CD14-positive monocyte (primary cell): ENCODE measurements around the gene THRB. TPM values are rescaled to one million over a fixed set of nuclear protein-coding genes. Genes with fewer than 3 reads are reported as not detected.

Experiments used
- DNase-seq, 3 donors: peaks; one replicate each; pipeline ENCODE4 v3.0.0-alpha.2; 2011 to 2022
- H2AFZ ChIP-seq: 2 replicates; pipeline ENCODE4 v1.6.0; 2012; ENCODE audit warnings: mild to moderate bottlenecking, low read depth, low read length, inconsistent platforms; ENCODE audit not compliant: insufficient read depth, poor library complexity, severe bottlenecking
- H3K27ac ChIP-seq, 2 donors: 1 replicate in 1 of 2; 2 replicates in 1 of 2; pipeline ENCODE4 v1.5.1; 2012 to 2013; ENCODE audit warnings: low read length in 2 of 2, control low read depth in 1 of 2, inconsistent platforms in 1 of 2, low read depth in 1 of 2, mild to moderate bottlenecking in 1 of 2
- H3K27me3 ChIP-seq, 2 donors: one replicate each; pipeline versions ENCODE4 v1.6.0 to v1.6.1; 2011 to 2013; ENCODE audit warnings: low read length in 2 of 2; ENCODE audit not compliant: control insufficient read depth in 2 of 2, insufficient read depth in 2 of 2
- H3K36me3 ChIP-seq, 2 donors: replicated peaks in 1 of 2; 1 replicate in 1 of 2; 2 replicates in 1 of 2; pipeline versions ENCODE4 v1.5.1 to v1.6.1; 2012 to 2013; ENCODE audit warnings: low read length in 2 of 2, control low read depth in 1 of 2, inconsistent platforms in 1 of 2, mild to moderate bottlenecking in 1 of 2; ENCODE audit not compliant: insufficient read depth in 2 of 2, control insufficient read depth in 1 of 2
- H3K4me1 ChIP-seq, 2 donors: 1 replicate in 1 of 2; 2 replicates in 1 of 2; pipeline versions ENCODE4 v1.5.1 to v1.6.1; 2012 to 2013; ENCODE audit warnings: low read length in 2 of 2, control low read depth in 1 of 2, inconsistent platforms in 1 of 2, mild to moderate bottlenecking in 1 of 2, moderate library complexity in 1 of 2; ENCODE audit not compliant: insufficient read depth in 2 of 2, control insufficient read depth in 1 of 2
- H3K4me2 ChIP-seq: replicated peaks from 2 replicates; pipeline ENCODE3; 2012; ENCODE audit warnings: low read length, moderate library complexity, mild to moderate bottlenecking; ENCODE audit not compliant: poor library complexity, severe bottlenecking; ENCODE audit errors: extremely low read depth
- H3K4me3 ChIP-seq, 3 experiments: fragments of 200-600 bp in 1 of 3; sonication (generic) in 1 of 3; replicated peaks in 1 of 3; 1 replicate in 2 of 3; 2 replicates in 1 of 3; pipeline ENCODE4 v1.5.1; 2011 to 2013; ENCODE audit warnings: low read length in 3 of 3, mild to moderate bottlenecking in 3 of 3, control low read depth in 2 of 3, low read depth in 2 of 3, inconsistent platforms in 1 of 3, moderate library complexity in 1 of 3
- H3K79me2 ChIP-seq: 2 replicates; pipeline ENCODE4 v1.6.0; 2012; ENCODE audit warnings: mild to moderate bottlenecking, control low read depth, inconsistent platforms, low read length, moderate library complexity; ENCODE audit not compliant: insufficient read depth
- H3K9ac ChIP-seq: 2 replicates; pipeline ENCODE4 v1.6.0; 2017; ENCODE audit warnings: low read length, mild to moderate bottlenecking; ENCODE audit not compliant: insufficient read depth, poor library complexity, severe bottlenecking
- H3K9me3 ChIP-seq, 2 donors: replicated peaks in 1 of 2; 1 replicate in 1 of 2; 2 replicates in 1 of 2; pipeline versions ENCODE4 v1.5.1 to v1.6.1; 2012 to 2013; ENCODE audit warnings: low read length in 2 of 2, control low read depth in 1 of 2; ENCODE audit not compliant: control insufficient read depth in 1 of 2, insufficient read depth in 1 of 2
- H4K20me1 ChIP-seq: 2 replicates; pipeline ENCODE4 v1.6.0; 2012; ENCODE audit warnings: mild to moderate bottlenecking, low read length, control low read depth, moderate library complexity; ENCODE audit not compliant: insufficient read depth
- H3K27ac Mint-ChIP-seq, 7 donors: one replicate each; pipeline ENCODE4 v1.8.0; 2020; ENCODE audit warnings: mild to moderate bottlenecking in 7 of 7, mixed read lengths in 7 of 7, moderate library complexity in 6 of 7, inconsistent platforms in 2 of 7
- H3K27me3 Mint-ChIP-seq, 3 donors: one replicate each; pipeline ENCODE4 v1.8.0; 2021 to 2022; ENCODE audit warnings: low read depth in 3 of 3, mild to moderate bottlenecking in 3 of 3, mixed read lengths in 3 of 3, moderate library complexity in 3 of 3, inconsistent platforms in 1 of 3
- H3K36me3 Mint-ChIP-seq, 2 donors: one replicate each; pipeline ENCODE4 v1.8.0; 2020; ENCODE audit warnings: mixed read lengths in 2 of 2, inconsistent platforms in 1 of 2, mild to moderate bottlenecking in 1 of 2
- H3K4me1 Mint-ChIP-seq: one replicate; pipeline ENCODE4 v1.8.0; 2020; ENCODE audit warnings: mild to moderate bottlenecking, mixed read lengths
- H3K4me3 Mint-ChIP-seq, 2 donors: one replicate each; pipeline ENCODE4 v1.8.0; 2020; ENCODE audit warnings: mild to moderate bottlenecking in 2 of 2, mixed read lengths in 2 of 2, moderate library complexity in 1 of 2
- H3K9me3 Mint-ChIP-seq, 7 donors: one replicate each; pipeline ENCODE4 v1.8.0; 2020 to 2022; ENCODE audit warnings: mixed read lengths in 7 of 7, mild to moderate bottlenecking in 6 of 7, moderate library complexity in 6 of 7, inconsistent platforms in 2 of 7
- WGBS: methylation state at CpG from one replicate; pipeline ENCODE4 v1.1.5; 2013; ENCODE audit warnings: missing lambda C conversion rate; ENCODE audit not compliant: insufficient coverage; 5-methylcytosine and 5-hydroxymethylcytosine counted together
- intact Hi-C, 2 donors: fragments of 100-400 bp; cut with micrococcal nuclease; formaldehyde crosslinking; loops; one replicate each; pipeline versions ENCODE4 v1.15.0 to v1.15.1; 2023
- polyA plus RNA-seq, 3 donors: library from polyadenylated mRNA; depleted of rRNA in 1 of 3; unstranded in 2 of 3; stranded (reverse) in 1 of 3; fragments of 300-500 nt in 2 of 3; fragments of >200 nt in 1 of 3; fragmentation: Illumina TruSeq in 2 of 3; gene quantifications; 1 replicate in 2 of 3; 2 replicates in 1 of 3; pipeline ENCODE4 v1.2.3, GENCODE V29; 2012 to 2021
- TF ChIP-seq, protein P1 (sequence below): fragments of 200-600 bp; IDR thresholded peaks from one replicate; pipeline ENCODE4 v1.8.0; 2022; ENCODE audit warnings: antibody characterized with exemption, mild to moderate bottlenecking

The THRB gene
- polyA plus RNA-seq, 3 donors = 0.05 TPM; not detected in 2

DNA sequence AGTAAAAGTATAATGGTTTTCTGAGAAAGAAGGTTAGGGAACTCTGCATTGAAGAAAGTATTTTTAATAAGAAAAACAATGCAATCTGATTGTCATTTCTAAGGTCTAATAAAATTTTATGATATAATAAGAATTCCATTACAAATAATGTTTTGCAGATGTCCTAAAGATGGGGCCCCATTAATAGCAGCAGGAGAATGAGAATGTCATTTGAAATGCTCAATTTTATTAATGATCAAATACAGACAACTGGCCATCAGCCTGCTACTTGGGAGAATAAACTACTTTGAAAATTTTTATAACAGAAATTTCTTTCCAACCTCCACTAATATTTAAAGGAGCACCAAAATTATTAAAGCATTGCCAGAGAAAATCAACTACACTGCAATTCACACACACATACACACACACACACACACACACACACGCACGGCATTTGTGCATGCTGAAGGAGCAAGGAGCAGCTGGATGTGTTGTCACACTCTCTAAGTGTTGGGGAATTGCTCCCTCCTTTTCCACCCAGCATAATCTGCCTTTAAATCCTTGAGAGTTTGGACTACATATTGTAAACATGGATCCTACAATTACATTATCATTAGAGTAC lies 109.5 kb downstream of the THRB start:
- no peaks in the 10 kb centered on the region for H3K36me3 ChIP-seq
- H3K4me1 ChIP-seq = no peaks in the 10 kb centered on the region
- no peak overlapping the region for H2AFZ ChIP-seq
- no peaks in the 10 kb centered on the region for H3K79me2 ChIP-seq
- Mint-ChIP-seq H3K9me3 (peaks cover 0 to 2% (median 0%) of the 10 kb centered on the region in 7 donors), H3K27ac (no peak overlapping the region), H3K36me3 (no peaks in the 10 kb centered on the region), H3K4me3 (no peak overlapping the region), H3K4me1 (no peaks in the 10 kb centered on the region), H3K27me3 (no peaks in the 10 kb centered on the region)
- no peaks in the 10 kb centered on the region for H4K20me1 ChIP-seq
- H3K4me3 ChIP-seq = no peak overlapping the region
- no peak overlapping the region for H3K9ac ChIP-seq
- no peak overlapping the region for H3K27ac ChIP-seq
- H3K27me3 ChIP-seq = no peaks in the 10 kb centered on the region
- WGBS = no CpG with 5 or more reads among the region's 2 CpGs
- H3K4me2 ChIP-seq = no peak overlapping the region
- no peak for DNase-seq
- intact Hi-C loops = no loop called here
- TF ChIP-seq, protein P1, sequence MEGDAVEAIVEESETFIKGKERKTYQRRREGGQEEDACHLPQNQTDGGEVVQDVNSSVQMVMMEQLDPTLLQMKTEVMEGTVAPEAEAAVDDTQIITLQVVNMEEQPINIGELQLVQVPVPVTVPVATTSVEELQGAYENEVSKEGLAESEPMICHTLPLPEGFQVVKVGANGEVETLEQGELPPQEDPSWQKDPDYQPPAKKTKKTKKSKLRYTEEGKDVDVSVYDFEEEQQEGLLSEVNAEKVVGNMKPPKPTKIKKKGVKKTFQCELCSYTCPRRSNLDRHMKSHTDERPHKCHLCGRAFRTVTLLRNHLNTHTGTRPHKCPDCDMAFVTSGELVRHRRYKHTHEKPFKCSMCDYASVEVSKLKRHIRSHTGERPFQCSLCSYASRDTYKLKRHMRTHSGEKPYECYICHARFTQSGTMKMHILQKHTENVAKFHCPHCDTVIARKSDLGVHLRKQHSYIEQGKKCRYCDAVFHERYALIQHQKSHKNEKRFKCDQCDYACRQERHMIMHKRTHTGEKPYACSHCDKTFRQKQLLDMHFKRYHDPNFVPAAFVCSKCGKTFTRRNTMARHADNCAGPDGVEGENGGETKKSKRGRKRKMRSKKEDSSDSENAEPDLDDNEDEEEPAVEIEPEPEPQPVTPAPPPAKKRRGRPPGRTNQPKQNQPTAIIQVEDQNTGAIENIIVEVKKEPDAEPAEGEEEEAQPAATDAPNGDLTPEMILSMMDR = no peak
- no peaks in the 10 kb centered on the region for H3K9me3 ChIP-seq

DNA sequence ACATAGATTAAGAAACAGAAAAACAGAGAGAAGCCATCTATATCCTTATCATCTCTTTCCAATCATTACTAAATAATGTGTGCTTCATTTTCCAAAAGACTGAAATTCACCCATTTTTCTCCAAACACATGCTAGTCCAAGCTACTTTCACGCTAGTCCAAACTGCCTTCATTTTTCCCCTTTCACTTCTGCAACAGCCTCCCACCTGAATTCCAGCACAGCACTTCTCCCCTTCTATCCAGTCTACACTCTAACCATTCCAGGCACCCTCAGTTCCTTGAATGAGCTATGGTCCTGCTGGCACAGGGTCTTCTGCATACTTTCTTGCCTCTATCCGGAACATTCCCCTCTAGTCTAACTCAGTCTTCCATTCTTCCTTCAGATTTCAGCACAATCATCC lies 112.0 kb downstream of the THRB start:
- Mint-ChIP-seq H3K27me3 (no peaks in the 10 kb centered on the region), H3K36me3 (no peaks in the 10 kb centered on the region), H3K27ac (no peak overlapping the region), H3K9me3 (peaks cover 0 to 2% (median 0%) of the 10 kb centered on the region in 7 donors), H3K4me3 (no peak overlapping the region), H3K4me1 (no peaks in the 10 kb centered on the region)
- H3K4me3 ChIP-seq = no peak overlapping the region
- H2AFZ ChIP-seq = no peak overlapping the region
- H3K4me1 ChIP-seq = no peaks in the 10 kb centered on the region
- H4K20me1 ChIP-seq = no peaks in the 10 kb centered on the region
- no peaks in the 10 kb centered on the region for H3K36me3 ChIP-seq
- WGBS = 92% methylated on average over 2 of the region's 2 CpGs
- no peaks in the 10 kb centered on the region for H3K9me3 ChIP-seq
- no peaks in the 10 kb centered on the region for H3K79me2 ChIP-seq
- no peaks in the 10 kb centered on the region for H3K27me3 ChIP-seq
- no peak overlapping the region for H3K9ac ChIP-seq
- TF ChIP-seq, protein P1 = no peak
- intact Hi-C loops = no loop called here
- no peak for DNase-seq
- no peak overlapping the region for H3K27ac ChIP-seq
- H3K4me2 ChIP-seq = no peak overlapping the region
